Mucosa of descending colon (tissue), 3 donors: ENCODE data around the gene ERCC2. TPM values are rescaled to one million over a fixed set of nuclear protein-coding genes. Genes with fewer than 3 reads are reported as not detected.

Experiments used
- ATAC-seq: fragments of 200-7000 bp; cut with Tn5 transposase; one replicate; pipeline ENCODE4 v1.9.1; 2020; ENCODE audit warnings: mild to moderate bottlenecking, moderate library complexity
- DNase-seq, 3 donors: peaks; one replicate each; pipeline ENCODE4 v3.0.0-alpha.2; 2020
- H3K36me3 ChIP-seq: fragments of 200-600 bp; one replicate; pipeline ENCODE4 v1.8.0; 2021; ENCODE audit warnings: low read depth, mild to moderate bottlenecking
- H3K4me1 ChIP-seq: fragments of 200-600 bp; one replicate; pipeline ENCODE4 v1.8.0; 2021; ENCODE audit warnings: low read depth, mild to moderate bottlenecking
- H3K4me3 ChIP-seq: fragments of 200-600 bp; one replicate; pipeline ENCODE4 v1.8.0; 2021; ENCODE audit warnings: mild to moderate bottlenecking
- H3K9me3 ChIP-seq: fragments of 200-600 bp; one replicate; pipeline ENCODE4 v1.8.0; 2021; ENCODE audit warnings: mild to moderate bottlenecking
- CTCF ChIP-seq: fragments of 200-600 bp; IDR thresholded peaks from one replicate; pipeline ENCODE4 v1.8.0; 2022; ENCODE audit warnings: antibody characterized with exemption, mild to moderate bottlenecking
- intact Hi-C, 2 donors: fragments of 100-400 bp; cut with DNase I in 1 of 2; cut with micrococcal nuclease in 1 of 2; formaldehyde crosslinking; loops; one replicate each; pipeline versions ENCODE4 v1.11.0 to v1.11.1; 2022; cut with DNase I, micrococcal nuclease
- total RNA-seq, 3 donors: library from RNA; stranded (reverse); fragmentation: NEBNext Ultra II Directional in 2 of 3; extraction: Animal tissue kit (Norgen Biotek cat#: 25700) in 2 of 3; gene quantifications; one replicate each; pipeline versions ENCODE4 v1.2.1 to v1.2.4, GENCODE V29; 2021 to 2023
- donor health status: DM: no; HTN: no; CAD: no; lungs with moderate emphysema.
- donor health status: DM: no; HTN: no; CAD: no.
- donor health status: DM: no; HTN: yes; CAD: no.

The ERCC2 gene
- total RNA-seq, 3 donors from 2014 or later: 11.2 to 22.9 (median 14.7) TPM

GRCh38 chr19:45305421-45305820 is 65.0 kb downstream of the ERCC2 start:
- TF ChIP-seq CTCF: no peak
- DNase-seq: no peak
- intact Hi-C loops: no loop called here
- Histone ChIP-seq H3K9me3 (no peaks in the 10 kb centered on the region), H3K4me1 (no peaks in the 10 kb centered on the region), H3K4me3 (no peak overlapping the region), H3K36me3 (no peaks in the 10 kb centered on the region)
- ATAC-seq: no peak

GRCh38 chr19:45305007-45305406 is 65.4 kb downstream of the ERCC2 start:
- no peaks in the 10 kb centered on the region for H3K9me3 ChIP-seq
- no peak overlapping the region for H3K4me3 ChIP-seq
- TF ChIP-seq CTCF: no peak
- intact Hi-C loops: no loop called here
- no peaks in the 10 kb centered on the region for H3K36me3 ChIP-seq
- no peaks in the 10 kb centered on the region for H3K4me1 ChIP-seq
- ATAC-seq (no peak), DNase-seq (no peak)

- Histone ChIP-seq H3K9me3 (no peaks in the 10 kb centered on the region), H3K4me1 (no peaks in the 10 kb centered on the region), H3K36me3 (no peaks in the 10 kb centered on the region), H3K4me3 (no peak overlapping the region)
- intact Hi-C loops: no loop called here
- ATAC-seq (no peak), DNase-seq (no peak)
- TF ChIP-seq CTCF: no peak
These were observed 66.0 kb downstream of the ERCC2 start for GRCh38 chr19:45304141-45304926.

DNA sequence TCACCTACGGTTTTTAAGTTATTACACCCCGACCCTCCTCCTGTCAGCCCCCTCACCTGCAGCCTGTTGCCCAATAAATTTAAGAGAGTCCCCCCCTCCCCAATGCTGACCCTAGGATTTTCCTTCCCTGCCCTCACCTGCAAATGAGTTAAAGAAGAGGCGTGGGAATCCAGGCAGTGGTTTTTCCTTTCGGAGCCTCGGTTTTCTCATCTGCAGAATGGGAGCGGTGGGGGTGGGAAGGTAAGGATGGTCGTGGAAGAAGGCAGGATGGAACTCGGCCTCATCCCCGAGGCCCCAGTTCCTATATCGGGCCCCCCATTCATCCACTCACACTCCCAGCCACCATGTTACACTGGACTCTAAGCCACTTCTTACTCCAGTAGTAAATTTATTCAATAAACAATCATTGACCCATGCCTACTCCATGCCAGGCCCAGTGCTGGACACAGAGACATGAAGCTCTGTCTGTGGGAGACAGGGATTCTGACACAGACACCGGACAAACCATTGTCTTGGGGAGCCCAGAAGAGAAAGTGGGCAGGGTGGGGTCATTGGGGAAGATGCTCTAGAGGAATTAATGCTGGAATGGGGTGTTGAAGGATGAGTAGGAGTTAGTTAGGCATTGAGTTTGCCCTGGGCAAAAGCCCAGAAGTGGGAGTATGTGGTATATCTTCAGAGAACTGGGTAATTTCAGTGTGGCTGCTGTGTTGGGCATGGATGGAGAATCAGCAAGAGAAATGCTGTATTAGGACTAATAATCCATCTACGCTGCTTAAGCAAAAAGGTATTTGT is 66.9 kb downstream of the ERCC2 start:
- H3K4me1 ChIP-seq: no peaks in the 10 kb centered on the region
- no peaks in the 10 kb centered on the region for H3K36me3 ChIP-seq
- no peaks in the 10 kb centered on the region for H3K9me3 ChIP-seq
- H3K4me3 ChIP-seq: no peak overlapping the region
- no peak for TF ChIP-seq CTCF
- ATAC-seq (no peak), DNase-seq (no peak)
- intact Hi-C loops: no loop called here

- Histone ChIP-seq H3K36me3 (no peaks in the 10 kb centered on the region), H3K4me1 (no peaks in the 10 kb centered on the region), H3K4me3 (no peak overlapping the region), H3K9me3 (no peaks in the 10 kb centered on the region)
- DNase-seq (no peak), ATAC-seq (no peak)
- no peak for TF ChIP-seq CTCF
- intact Hi-C loops: no loop called here
These were observed 68.0 kb downstream of the ERCC2 start for GRCh38 chr19:45302416-45302815.

Other genes with a start within 250 kb of the ERCC2 start
- gene NKPD1, start 209.6 kb downstream of the ERCC2 start, total RNA-seq: not detected
- 10 to 100 TPM; 29.0 to 45.1 (median 37.4) TPM for gene TRAPPC6A, start 192.3 kb downstream of the ERCC2 start, total RNA-seq
- 10 to 100 TPM in 2 of 3 donors, 1 to 10 TPM in 1; 9.8 to 12.3 (median 11.6) TPM for gene BLOC1S3, start 191.8 kb downstream of the ERCC2 start, total RNA-seq
- gene EXOC3L2, start 125.2 kb downstream of the ERCC2 start, total RNA-seq: 1 to 10 TPM in 2 of 3 donors, under 1 TPM in 1; 0.70 to 1.4 (median 1.2) TPM
- 10 to 100 TPM; 15.7 to 34.6 (median 17.0) TPM for gene MARK4, start 119.3 kb downstream of the ERCC2 start, total RNA-seq
- gene CKM, start 47.7 kb downstream of the ERCC2 start, total RNA-seq: 1 to 10 TPM; 1.1 to 2.0 (median 1.6) TPM
- gene KLC3, start 29.8 kb downstream of the ERCC2 start, total RNA-seq: not detected
- gene PPP1R13L, start 34.5 kb upstream of the ERCC2 start, total RNA-seq: 10 to 100 TPM; 21.1 to 36.7 (median 30.8) TPM
- gene POLR1G, start 36.1 kb upstream of the ERCC2 start, total RNA-seq: 1 to 10 TPM; 3.2 to 4.1 (median 3.2) TPM
- 10 to 100 TPM; 37.7 to 51.2 (median 46.6) TPM for gene ERCC1, start 53.3 kb upstream of the ERCC2 start, total RNA-seq
- 10 to 100 TPM in 1 of 3 donors, 1 to 10 TPM in 1, under 1 TPM in 1; 0.58 to 10.3 (median 1.6) TPM for gene FOSB, start 97.4 kb upstream of the ERCC2 start, total RNA-seq
- gene RTN2, start 126.5 kb upstream of the ERCC2 start, total RNA-seq: 10 to 100 TPM in 1 of 3 donors, 1 to 10 TPM in 2; 3.1 to 18.2 (median 6.2) TPM
- gene PPM1N, start 127.9 kb upstream of the ERCC2 start, total RNA-seq: 1 to 10 TPM in 1 of 3 donors, under 1 TPM in 2; 0.43 to 1.3 (median 0.87) TPM
- gene VASP, start 136.9 kb upstream of the ERCC2 start, total RNA-seq: 100 to 1,000 TPM; 190 to 252 (median 235) TPM
- 10 to 100 TPM; 12.1 to 16.4 (median 13.4) TPM for gene OPA3, start 214.2 kb upstream of the ERCC2 start, total RNA-seq
- gene GPR4, start 231.6 kb upstream of the ERCC2 start, total RNA-seq: 1 to 10 TPM in 2 of 3 donors, under 1 TPM in 1; 0.84 to 1.0 (median 1.0) TPM